Measurements from ENCODE around the gene NXN.
"Not testable (repeated sequence)": the region's sequence is repeated elsewhere in the genome, so short reads cannot be mapped to it uniquely, and the experiment has no call there.

The NXN gene

GRCh38 chr17:954431-955164 lies 25.0 kb downstream of the NXN start:
- DNase-seq (ENCODE audit: low spot score) = no peak
- in situ Hi-C loops (cut with MboI; ENCODE audit: low pct_unique_long_range_greater_than_20kb, low sequenced_read_pairs, unreplicated experiment) = no loop called here
- no peak for TF ChIP-seq CTCF (IDR thresholded peaks at IDR 0.05; ENCODE audit: extremely low read depth, insufficient read depth, missing control alignments)

GRCh38 chr17:953767-954166 lies 25.8 kb downstream of the NXN start:
- in situ Hi-C loops (cut with MboI; ENCODE audit: low pct_unique_long_range_greater_than_20kb, low sequenced_read_pairs, unreplicated experiment) = no loop called here
- no peak for TF ChIP-seq CTCF (IDR thresholded peaks at IDR 0.05; ENCODE audit: extremely low read depth, insufficient read depth, missing control alignments)
- no peak for DNase-seq (ENCODE audit: low spot score)

- DNase-seq (ENCODE audit: low spot score); in situ Hi-C loops (cut with MboI; ENCODE audit: low pct_unique_long_range_greater_than_20kb, low sequenced_read_pairs, unreplicated experiment): not testable (repeated sequence)
These were observed 27.0 kb downstream of the NXN start for GRCh38 chr17:952592-952991.

- TF ChIP-seq CTCF (IDR thresholded peaks at IDR 0.05; ENCODE audit: extremely low read depth, insufficient read depth, missing control alignments) = no peak
- in situ Hi-C loops (cut with MboI; ENCODE audit: low pct_unique_long_range_greater_than_20kb, low sequenced_read_pairs, unreplicated experiment) = no loop called here
- no peak for DNase-seq (ENCODE audit: low spot score)
These were observed 28.0 kb downstream of the NXN start for GRCh38 chr17:951325-952132.

- in situ Hi-C loops (cut with MboI; ENCODE audit: low pct_unique_long_range_greater_than_20kb, low sequenced_read_pairs, unreplicated experiment) = no loop called here
- no peak for TF ChIP-seq CTCF (IDR thresholded peaks at IDR 0.05; ENCODE audit: extremely low read depth, insufficient read depth, missing control alignments)
- DNase-seq (ENCODE audit: low spot score) = no peak
These were observed 29.8 kb downstream of the NXN start for GRCh38 chr17:949623-950303.

- TF ChIP-seq CTCF (IDR thresholded peaks at IDR 0.05; ENCODE audit: extremely low read depth, insufficient read depth, missing control alignments) = no peak
- in situ Hi-C loops (cut with MboI; ENCODE audit: low pct_unique_long_range_greater_than_20kb, low sequenced_read_pairs, unreplicated experiment) = no loop called here
- DNase-seq (ENCODE audit: low spot score) = no peak
These were observed 31.2 kb downstream of the NXN start for GRCh38 chr17:948284-948852.
